GM19468 (cell line): Measurements from ENCODE around the gene CIB2.
A peak's percentile ranks its signal among the peaks of the same experiment; 100 is the strongest.

Source experiments
- ATAC-seq: cut with Tn5 transposase; IDR thresholded peaks from one replicate; pipeline ENCODE4 v1.9.1; 2021; ENCODE audit warnings: mild to moderate bottlenecking, moderate library complexity, moderate number of reproducible peaks; ENCODE audit not compliant: unreplicated experiment; ENCODE audit errors: extremely low read depth

Gene CIB2

GRCh38 chr15:78070049-78070700 lies 61.1 kb downstream of the CIB2 start:
- no peak for ATAC-seq

- no peak for ATAC-seq
These were observed 61.7 kb downstream of the CIB2 start for GRCh38 chr15:78069462-78070029.

GRCh38 chr15:78069052-78069414 lies 62.2 kb downstream of the CIB2 start:
- ATAC-seq = no peak

DNA sequence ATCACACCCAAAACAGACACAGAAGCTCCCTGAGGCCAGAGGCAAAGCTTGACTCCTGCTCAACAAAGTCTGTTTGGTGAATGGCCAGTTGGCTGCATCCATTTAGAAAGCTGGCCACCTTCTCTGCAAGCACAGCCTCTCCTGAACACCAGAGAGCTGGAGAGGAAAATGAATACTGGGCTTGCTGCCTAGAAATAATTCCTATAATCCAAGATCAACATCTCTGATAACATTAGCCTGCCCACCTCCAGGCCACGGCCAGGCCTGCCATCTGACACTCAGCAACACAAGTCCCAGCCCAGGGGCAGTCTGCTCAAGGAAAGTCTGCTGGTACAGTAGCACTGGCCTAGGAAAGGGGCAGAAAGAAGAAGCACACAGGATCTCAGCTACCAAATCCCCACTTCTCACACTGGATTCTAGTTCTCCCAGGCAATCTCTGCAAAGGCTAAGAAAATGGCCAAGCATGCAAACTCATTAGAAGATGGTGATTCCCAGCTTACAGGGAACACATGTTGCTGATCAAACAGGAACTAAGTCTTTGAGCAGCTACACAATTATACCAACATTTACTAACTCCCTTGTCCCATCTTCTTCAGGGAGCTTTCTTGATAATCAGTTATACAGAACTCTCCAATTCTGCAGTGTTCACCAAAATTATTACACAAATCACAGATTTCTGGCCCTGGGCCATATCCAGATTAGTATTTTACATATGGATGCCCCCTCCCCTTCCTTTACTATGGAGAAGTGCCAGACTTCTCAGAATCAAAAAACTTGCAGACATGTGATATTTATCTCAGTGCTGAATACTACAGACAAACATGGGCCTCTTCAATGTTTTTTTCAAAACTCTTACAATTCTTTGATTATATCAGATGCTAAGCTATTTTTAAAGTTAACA lies 63.7 kb downstream of the CIB2 start:
- no peak for ATAC-seq

GRCh38 chr15:78065973-78066946 lies 65.0 kb downstream of the CIB2 start:
- peak; percentile 33 for ATAC-seq

DNA sequence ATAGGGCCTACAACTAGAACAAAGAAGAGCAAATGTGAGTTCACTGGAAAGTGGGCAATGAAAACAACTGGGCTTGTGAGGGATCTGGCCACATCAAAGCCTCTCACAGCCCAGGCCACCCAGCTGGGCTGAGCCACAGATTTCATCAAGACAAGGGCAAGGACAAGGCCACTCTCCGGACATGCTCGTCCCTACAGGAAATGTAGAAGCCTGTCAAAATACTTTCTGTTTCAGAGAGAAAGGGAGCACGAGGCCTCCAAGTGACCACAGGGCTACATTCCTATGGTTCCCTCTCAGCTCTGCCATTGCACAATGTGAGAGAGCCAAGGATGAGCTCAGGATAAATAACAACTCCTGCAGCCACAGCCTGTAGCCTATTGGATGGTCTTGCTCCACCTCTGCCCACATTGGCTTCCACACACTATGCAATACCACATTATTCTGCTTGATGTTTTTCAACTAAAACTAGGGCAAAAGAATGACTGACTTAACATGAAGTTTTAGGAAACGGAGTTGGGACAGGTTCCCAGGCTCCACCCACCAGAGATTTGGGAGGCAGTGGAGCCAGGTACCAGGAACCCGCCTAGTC lies 65.9 kb downstream of the CIB2 start:
- no peak for ATAC-seq

- no peak for ATAC-seq
These were observed 66.7 kb downstream of the CIB2 start for GRCh38 chr15:78064544-78064943.

DNA sequence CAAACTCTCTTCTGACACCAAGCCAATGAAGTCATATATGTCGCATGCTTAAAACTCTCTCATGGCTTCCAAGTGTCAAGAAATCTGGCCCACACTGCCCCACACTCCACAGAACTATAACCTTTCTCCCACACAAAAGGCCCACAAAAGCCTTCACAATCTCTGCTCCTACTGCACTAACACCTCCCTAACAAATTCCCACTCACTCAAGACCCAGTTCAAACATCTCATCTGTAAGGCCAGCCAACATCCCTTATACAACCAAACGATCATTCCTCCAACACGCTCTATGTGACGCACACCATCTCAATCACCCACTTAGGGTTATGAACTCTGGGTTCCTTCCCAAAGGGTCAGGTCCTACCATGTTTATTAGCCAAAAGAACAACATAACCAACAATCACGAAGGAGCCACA lies 67.3 kb downstream of the CIB2 start:
- no peak for ATAC-seq

GRCh38 chr15:78063217-78063616 lies 68.0 kb downstream of the CIB2 start:
- no peak for ATAC-seq

DNA sequence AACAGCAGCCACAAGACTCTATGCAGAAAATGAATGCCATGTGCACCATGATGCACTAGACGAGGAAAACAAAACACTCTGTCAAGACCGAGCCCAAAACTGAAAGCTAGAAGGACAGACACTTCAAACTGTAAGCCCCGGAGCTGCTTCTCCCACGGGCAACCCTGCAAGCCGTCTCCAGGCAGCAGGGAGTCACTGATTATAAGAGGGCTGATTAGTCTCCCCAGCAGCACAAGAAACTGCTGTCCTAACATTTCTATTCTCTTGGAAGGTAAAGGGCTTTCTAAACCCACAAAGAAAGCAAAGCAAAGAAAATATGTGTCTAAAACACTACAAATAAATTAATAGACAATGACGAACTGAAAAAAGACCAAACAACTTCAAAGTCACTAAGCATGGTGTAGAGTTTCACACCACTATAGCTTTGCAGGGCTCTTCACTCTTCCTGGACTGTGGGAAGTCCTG lies 69.2 kb downstream of the CIB2 start:
- no peak for ATAC-seq

- ATAC-seq = no peak
These were observed 71.0 kb downstream of the CIB2 start for GRCh38 chr15:78060232-78060631.

DNA sequence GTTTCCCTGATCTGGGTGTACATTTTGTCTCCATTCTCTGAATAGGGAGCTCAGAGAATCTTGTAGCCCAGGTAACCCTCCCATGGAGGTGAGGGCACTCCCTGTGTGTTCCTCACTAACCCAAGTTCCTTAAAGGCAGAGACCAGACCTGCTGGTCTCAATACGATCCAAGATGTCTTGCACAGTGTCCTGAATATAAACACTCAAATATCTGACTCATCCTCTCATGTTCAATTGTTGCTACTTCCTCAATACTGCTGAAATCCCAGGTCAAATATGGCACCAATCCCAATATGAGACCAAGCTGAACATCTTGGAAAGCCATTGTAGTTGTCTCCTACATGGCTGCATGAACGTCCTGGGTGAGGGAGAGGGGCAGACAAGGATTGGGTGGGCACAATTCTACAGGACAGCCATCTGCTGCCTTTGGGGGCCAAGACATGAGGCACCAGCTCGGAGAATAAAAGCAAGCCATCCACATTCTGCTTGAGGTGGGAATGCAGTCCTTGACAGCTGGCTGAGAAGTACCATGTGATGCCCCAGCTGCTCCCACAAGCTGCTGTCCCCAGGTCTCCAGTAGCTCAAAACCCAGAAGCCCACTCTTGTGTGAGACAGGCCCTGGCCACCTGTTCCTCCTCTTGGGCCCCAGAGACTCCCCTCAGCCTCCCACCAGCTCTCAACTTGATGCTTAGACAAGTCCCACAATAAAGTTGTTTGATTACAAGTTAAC lies 72.0 kb downstream of the CIB2 start:
- ATAC-seq = no peak

DNA sequence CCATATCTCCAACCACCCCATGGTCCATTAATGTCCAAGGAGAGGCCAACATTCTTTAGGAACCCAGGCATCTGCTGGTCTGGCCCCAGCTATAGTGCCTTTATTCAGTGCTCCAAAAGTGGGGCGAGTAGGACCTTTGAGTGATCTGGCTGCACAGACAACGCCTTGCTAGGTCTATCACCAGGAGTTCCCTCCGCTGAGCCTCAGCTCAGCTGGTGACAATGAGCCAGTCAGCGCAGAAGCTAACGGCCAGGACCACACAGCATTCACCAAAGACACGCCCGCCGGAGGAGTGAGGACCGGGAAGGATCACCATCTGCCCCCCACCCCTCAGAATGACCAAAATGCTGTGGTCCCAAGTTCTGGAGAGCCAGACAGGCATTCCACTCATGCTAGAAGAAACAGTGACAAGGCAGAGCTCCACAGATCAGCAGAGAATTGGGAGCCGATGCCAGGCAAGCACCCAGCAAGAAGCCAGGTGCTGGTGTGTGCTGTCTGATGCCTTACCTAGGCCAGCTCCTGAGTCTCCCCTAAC lies 72.8 kb downstream of the CIB2 start:
- no peak for ATAC-seq

GRCh38 chr15:78057803-78058202 lies 73.4 kb downstream of the CIB2 start:
- no peak for ATAC-seq

DNA sequence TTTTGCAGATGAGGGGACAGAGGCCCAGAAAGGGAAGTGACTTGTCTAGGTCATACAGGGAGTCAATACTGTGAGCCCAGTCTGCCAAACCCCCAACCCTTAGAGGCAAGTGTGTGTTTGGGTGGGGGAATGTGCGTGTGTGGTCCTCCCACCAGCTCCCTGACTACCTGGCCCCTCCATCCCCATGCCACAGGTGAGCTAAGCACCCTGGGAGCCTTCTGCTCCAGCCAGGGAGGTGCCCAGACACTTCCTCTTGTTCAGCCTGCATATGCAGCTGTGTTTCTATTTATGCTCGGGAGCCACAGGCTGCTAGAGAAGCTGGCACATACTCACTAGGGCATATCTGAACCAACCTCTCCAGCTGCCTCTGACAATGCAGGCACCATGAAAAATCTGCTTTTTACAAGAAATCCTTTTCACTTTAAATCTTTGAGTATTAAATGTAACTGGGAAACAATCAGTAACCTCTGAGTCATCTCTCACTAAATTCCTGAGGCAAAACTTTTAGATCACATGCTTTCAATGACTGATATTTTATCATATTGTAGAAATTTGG lies 74.5 kb downstream of the CIB2 start:
- no peak for ATAC-seq

DNA sequence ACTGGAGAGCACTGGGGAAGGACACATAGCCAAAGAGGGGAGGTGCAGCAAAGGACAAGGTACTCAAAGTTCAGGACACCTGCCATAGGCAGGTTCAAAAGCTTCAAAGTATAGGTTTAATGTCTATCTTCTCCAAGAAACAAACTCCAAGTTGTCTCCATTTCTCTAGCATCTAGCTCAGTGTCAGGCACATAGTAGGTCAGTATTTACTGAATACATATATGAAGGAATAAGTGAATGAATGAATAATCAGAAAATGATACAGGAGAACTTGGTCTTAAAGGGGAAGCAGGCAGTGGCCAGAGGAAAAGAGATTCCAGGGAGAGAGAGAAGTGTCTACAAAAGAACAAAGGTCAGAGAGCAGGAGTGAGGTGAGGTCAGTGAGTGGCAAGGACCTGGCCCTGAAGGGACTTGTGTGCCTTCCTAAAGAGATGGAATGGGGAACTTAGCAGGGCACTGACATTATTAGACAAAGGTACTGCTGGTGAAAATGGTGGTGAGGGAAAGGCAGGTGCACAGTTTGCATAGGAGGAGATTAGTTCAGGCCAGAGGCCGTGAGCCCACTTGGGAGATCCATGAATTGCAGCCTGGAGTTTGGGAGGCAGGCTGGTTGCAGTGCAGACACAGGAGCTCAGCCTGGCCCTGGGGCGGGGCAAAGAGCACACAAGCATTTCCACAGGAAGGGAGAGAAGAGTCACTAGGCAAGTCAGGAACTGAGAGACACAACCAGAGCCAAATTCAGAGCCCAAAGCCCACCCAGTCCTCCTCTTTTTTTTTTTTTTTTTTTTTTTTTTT lies 75.1 kb downstream of the CIB2 start:
- no peak for ATAC-seq

- no peak for ATAC-seq
These were observed 76.3 kb downstream of the CIB2 start for GRCh38 chr15:78054966-78055365.
